Endothelial cell of umbilical vein (primary cell): Measurements from ENCODE around the gene DNAJA4. TPM values are rescaled to one million over a fixed set of nuclear protein-coding genes. Genes with fewer than 3 reads are reported as not detected.

ENCODE experiments used
- BruUV-seq: library from RNA; stranded (reverse); fragments of 400-500 nt; replicated peaks from 2 replicates; lab custom pipeline; 2021; lab: Mats Ljungman, UMichigan
- CTCF ChIA-PET: fragments of 300-600, 350-600 bp; sonication (Branson Sonifier 250); formaldehyde crosslinking; loops from one replicate; lab custom pipeline; 2021; ENCODE audit warnings: antibody characterized with exemption, inconsistent platforms; lab: Charles Lee
- POLR2A ChIA-PET: fragments of 300-600, 350-600 bp; sonication (Branson Sonifier 250); formaldehyde crosslinking; loops from one replicate; lab custom pipeline; 2021; ENCODE audit warnings: antibody characterized with exemption, inconsistent platforms; lab: Charles Lee
- DNase-seq: peaks from one replicate; pipeline ENCODE4 v3.0.0-alpha.2; 2011; ENCODE audit warnings: low read depth, low spot score
- FAIRE-seq: peaks from 2 replicates; lab custom pipeline; 2011; peaks lifted over from hg19 to GRCh38; lab: Jason Lieb, UNC
- H2AFZ ChIP-seq: 2 replicates; pipeline ENCODE4 v1.6.0; 2012; ENCODE audit warnings: low read depth, low read length, control low read depth, inconsistent platforms
- H3K27ac ChIP-seq: 2 replicates; pipeline ENCODE4 v1.5.1; 2011; ENCODE audit warnings: low read depth, mild to moderate bottlenecking, control low read depth, low read length, moderate library complexity; ENCODE audit not compliant: insufficient read depth
- H3K27me3 ChIP-seq, 2 experiments: 2 replicates each; pipeline versions ENCODE4 v1.6.0 to v1.6.1; 2011; ENCODE audit warnings: low read length in 2 of 2, mixed read lengths in 1 of 2; ENCODE audit not compliant: control insufficient read depth in 2 of 2, insufficient read depth in 2 of 2
- H3K36me3 ChIP-seq, 2 experiments: 2 replicates in 1 of 2; 3 replicates in 1 of 2; pipeline ENCODE4 v1.5.1; 2011; ENCODE audit warnings: low read length in 2 of 2, mild to moderate bottlenecking in 1 of 2, moderate library complexity in 1 of 2; ENCODE audit not compliant: control insufficient read depth in 2 of 2, insufficient read depth in 2 of 2; ENCODE audit errors: extremely low read depth in 1 of 2
- H3K4me1 ChIP-seq: 3 replicates; pipeline ENCODE4 v1.5.1; 2011; ENCODE audit warnings: mild to moderate bottlenecking, low read length; ENCODE audit not compliant: control insufficient read depth, insufficient read depth; ENCODE audit errors: extremely low read depth
- H3K4me2 ChIP-seq: 2 replicates; pipeline ENCODE4 v1.6.1; 2011; ENCODE audit warnings: low read length, control low read depth, mixed read lengths; ENCODE audit not compliant: insufficient read depth
- H3K4me3 ChIP-seq, 3 experiments: fragments of 200-600 bp in 1 of 3; sonication (generic), shearing (Covaris generic) in 1 of 3; replicated peaks in 1 of 3; 2 replicates each; pipeline ENCODE4 v1.5.1; 2011 to 2016; ENCODE audit warnings: control low read depth in 3 of 3, low read length in 3 of 3, mild to moderate bottlenecking in 2 of 3, inconsistent platforms in 1 of 3, low read depth in 1 of 3, moderate library complexity in 1 of 3; ENCODE audit not compliant: insufficient read depth in 1 of 3
- H3K79me2 ChIP-seq: 2 replicates; pipeline ENCODE4 v1.6.0; 2012; ENCODE audit warnings: low read length, inconsistent platforms; ENCODE audit not compliant: control insufficient read depth, insufficient read depth
- H3K9ac ChIP-seq: replicated peaks from 2 replicates; pipeline ENCODE3; 2011; ENCODE audit warnings: low read length, control low read depth; ENCODE audit not compliant: insufficient read depth; ENCODE audit errors: extremely low read depth
- H3K9me1 ChIP-seq: replicated peaks from 3 replicates; pipeline ENCODE4 v1.6.0; 2011; ENCODE audit warnings: mild to moderate bottlenecking, low read length; ENCODE audit not compliant: control insufficient read depth, insufficient read depth; ENCODE audit errors: extremely low read depth
- H3K9me3 ChIP-seq: replicated peaks from 2 replicates; pipeline ENCODE4 v1.5.1; 2012; ENCODE audit warnings: low read length, inconsistent platforms; ENCODE audit not compliant: control insufficient read depth, insufficient read depth
- H4K20me1 ChIP-seq: replicated peaks from 2 replicates; pipeline ENCODE3; 2011; ENCODE audit warnings: mild to moderate bottlenecking, low read length; ENCODE audit not compliant: control insufficient read depth, insufficient read depth; ENCODE audit errors: extremely low read depth
- EZH2 ChIP-seq: IDR thresholded peaks from 2 replicates; pipeline ENCODE4 v1.6.1; 2012; ENCODE audit warnings: borderline replicate concordance, low read depth, mild to moderate bottlenecking, moderate library complexity, low read length, inconsistent platforms; ENCODE audit not compliant: severe bottlenecking
- FOS ChIP-seq: IDR thresholded peaks from 2 replicates; pipeline ENCODE4 v1.6.1; 2011; ENCODE audit warnings: mild to moderate bottlenecking, low read length, moderate library complexity, borderline replicate concordance; ENCODE audit not compliant: insufficient read depth
- GATA2 ChIP-seq: IDR thresholded peaks from 2 replicates; pipeline ENCODE4 v1.7.0; 2011; ENCODE audit warnings: low read depth, mild to moderate bottlenecking, moderate library complexity, mixed read lengths, low read length; ENCODE audit not compliant: insufficient read length, insufficient read depth
- JUN ChIP-seq: IDR thresholded peaks from 2 replicates; pipeline ENCODE4 v1.6.1; 2011; ENCODE audit warnings: borderline replicate concordance, low read depth; ENCODE audit not compliant: insufficient read length, insufficient read depth
- MYC ChIP-seq: IDR thresholded peaks from one replicate; pipeline ENCODE4 v1.6.1; 2011; ENCODE audit warnings: mild to moderate bottlenecking, low read depth, low read length
- POLR2A ChIP-seq: IDR thresholded peaks from 2 replicates; pipeline ENCODE4 v1.6.1; 2012; ENCODE audit warnings: low read depth, mild to moderate bottlenecking, control low read depth, low read length
- POLR2AphosphoS5 ChIP-seq: IDR thresholded peaks from 2 replicates; pipeline ENCODE4 v1.6.1; 2012; ENCODE audit warnings: low read depth, mild to moderate bottlenecking, control low read depth, low read length, moderate library complexity; ENCODE audit not compliant: insufficient read depth
- dilution Hi-C: fragments of 300-500 bp; cut with MboI; formaldehyde crosslinking; loops from one replicate; pipeline ENCODE4 v1.15.0; 2019; ENCODE audit warnings: low sequenced_read_pairs; ENCODE audit not compliant: extremely low pct_ligation_motif_present
- intact Hi-C: fragments of 100-400 bp; cut with micrococcal nuclease; formaldehyde crosslinking; loops from one replicate; pipeline ENCODE4 v1.10.0; 2022
- polyA plus RNA-seq, 4 experiments: library from polyadenylated mRNA; depleted of rRNA in 3 of 4; stranded (reverse) in 3 of 4; unstranded in 1 of 4; fragments of >200 nt; gene quantifications; 2 replicates each; pipeline versions ENCODE4 v1.2.1 to v1.2.3, GENCODE V29; 2011 to 2012; ENCODE audit warnings: missing spikeins in 1 of 4
- total RNA-seq: library from RNA; stranded (reverse); gene quantifications from 2 replicates; pipeline ENCODE4 v1.2.3, GENCODE V29; 2021
- TF ChIP-seq, protein P1 (sequence below), 2 donors: IDR thresholded peaks; 1 replicate in 1 of 2; 2 replicates in 1 of 2; pipeline ENCODE4 v1.5.1; 2011; ENCODE audit warnings: low read length in 2 of 2, mild to moderate bottlenecking in 2 of 2, moderate library complexity in 2 of 2, control low read depth in 1 of 2, inconsistent platforms in 1 of 2, low read depth in 1 of 2; ENCODE audit not compliant: insufficient read depth in 1 of 2; ENCODE audit errors: extremely low read depth in 1 of 2
- TF ChIP-seq, protein P2 (sequence below): IDR thresholded peaks from 2 replicates; pipeline ENCODE4 v1.6.1; 2011; ENCODE audit not compliant: insufficient read depth, insufficient read length

The DNAJA4 gene
- total and polyA plus RNA-seq, 2 donors (not counting 3 experiments of a cell fraction or from before 2014, with no cell fraction given), result 17.3 to 21.3 TPM

DNA sequence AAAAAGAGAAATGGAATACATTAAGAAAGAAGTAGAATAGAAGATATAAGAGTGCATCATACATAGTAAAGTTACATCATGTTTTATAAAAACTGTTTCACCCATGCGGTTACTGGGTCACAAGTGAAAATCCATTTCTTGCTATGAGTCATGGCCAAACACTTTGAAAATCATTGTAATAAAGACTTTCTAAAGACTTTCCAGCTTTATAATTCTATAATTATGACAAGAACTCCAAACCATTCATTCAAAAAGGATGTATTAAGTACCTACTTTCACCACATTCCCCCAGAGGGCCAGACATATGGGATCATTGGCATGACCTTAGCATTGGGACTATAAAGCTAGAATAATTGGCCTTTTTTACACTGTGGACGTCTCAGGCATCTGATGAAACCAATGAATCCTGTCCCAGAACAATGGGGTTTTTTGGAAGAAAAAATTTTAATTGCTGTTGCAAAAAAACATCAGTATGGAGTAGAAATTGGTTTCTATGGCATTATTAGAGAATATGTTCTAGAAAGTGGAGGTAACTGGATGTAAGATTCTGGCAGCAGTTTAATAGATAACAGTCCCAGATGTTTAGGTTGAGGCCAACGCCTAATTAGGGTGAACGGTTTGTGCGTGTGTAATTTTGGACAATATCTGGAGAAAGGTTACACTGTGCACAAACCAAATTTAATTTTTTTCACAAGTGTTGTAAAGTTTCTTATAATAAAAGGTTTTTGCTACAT is 38.4 kb downstream of the DNAJA4 start:
- POLR2A ChIA-PET, result no interaction called here
- H3K27ac ChIP-seq, result no peak overlapping the region
- no peak overlapping the region for H3K4me3 ChIP-seq
- peaks cover 13% of the 10 kb centered on the region for H3K79me2 ChIP-seq
- CTCF ChIA-PET, result interaction anchor here (1.5 to 1.7 kb wide), 3 partner anchors 9 to 135 kb away, joined by 3 to 5 read pairs (median 4); partner anchors contain the start of gene IREB2
- TF ChIP-seq, protein P1, sequence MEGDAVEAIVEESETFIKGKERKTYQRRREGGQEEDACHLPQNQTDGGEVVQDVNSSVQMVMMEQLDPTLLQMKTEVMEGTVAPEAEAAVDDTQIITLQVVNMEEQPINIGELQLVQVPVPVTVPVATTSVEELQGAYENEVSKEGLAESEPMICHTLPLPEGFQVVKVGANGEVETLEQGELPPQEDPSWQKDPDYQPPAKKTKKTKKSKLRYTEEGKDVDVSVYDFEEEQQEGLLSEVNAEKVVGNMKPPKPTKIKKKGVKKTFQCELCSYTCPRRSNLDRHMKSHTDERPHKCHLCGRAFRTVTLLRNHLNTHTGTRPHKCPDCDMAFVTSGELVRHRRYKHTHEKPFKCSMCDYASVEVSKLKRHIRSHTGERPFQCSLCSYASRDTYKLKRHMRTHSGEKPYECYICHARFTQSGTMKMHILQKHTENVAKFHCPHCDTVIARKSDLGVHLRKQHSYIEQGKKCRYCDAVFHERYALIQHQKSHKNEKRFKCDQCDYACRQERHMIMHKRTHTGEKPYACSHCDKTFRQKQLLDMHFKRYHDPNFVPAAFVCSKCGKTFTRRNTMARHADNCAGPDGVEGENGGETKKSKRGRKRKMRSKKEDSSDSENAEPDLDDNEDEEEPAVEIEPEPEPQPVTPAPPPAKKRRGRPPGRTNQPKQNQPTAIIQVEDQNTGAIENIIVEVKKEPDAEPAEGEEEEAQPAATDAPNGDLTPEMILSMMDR (IDR thresholded peaks at IDR 0.05; ENCODE audit: extremely low read depth in 1 of 2, insufficient read depth in 1 of 2, low read depth in 1 of 2, low read length in 2 of 2), result no peak
- TF ChIP-seq FOS, result no peak
- no peak for TF ChIP-seq MYC
- no peak for TF ChIP-seq POLR2A
- no peak for TF ChIP-seq GATA2
- TF ChIP-seq POLR2AphosphoS5, result no peak
- TF ChIP-seq JUN, result no peak
- TF ChIP-seq, protein P2, sequence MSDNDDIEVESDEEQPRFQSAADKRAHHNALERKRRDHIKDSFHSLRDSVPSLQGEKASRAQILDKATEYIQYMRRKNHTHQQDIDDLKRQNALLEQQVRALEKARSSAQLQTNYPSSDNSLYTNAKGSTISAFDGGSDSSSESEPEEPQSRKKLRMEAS, result no peak
- TF ChIP-seq EZH2, result no peak
- no peaks in the 10 kb centered on the region for H3K9me3 ChIP-seq
- peaks cover 7% of the 10 kb centered on the region for H3K4me1 ChIP-seq
- no peak for FAIRE-seq
- intact Hi-C loops, result no loop called here
- no peak overlapping the region for H2AFZ ChIP-seq
- no peak overlapping the region for H3K4me2 ChIP-seq
- H3K9ac ChIP-seq, result no peak overlapping the region
- no peak for DNase-seq
- H3K36me3 ChIP-seq, result no peaks in the 10 kb centered on the region
- peaks cover 2 to 5% of the 10 kb centered on the region in 2 experiments for H3K27me3 ChIP-seq
- BruUV-seq, result no TSS peak
- no peaks in the 10 kb centered on the region for H4K20me1 ChIP-seq
- dilution Hi-C loops, result no loop called here
- H3K9me1 ChIP-seq, result no peaks in the 10 kb centered on the region
